ENCODE data around the gene ASNS.

- no peak for TF ChIP-seq ZNF274 (IDR thresholded peaks at IDR 0.05; ENCODE audit: borderline replicate concordance, extremely low read depth, low read length)
- TF ChIP-seq CTCF (IDR thresholded peaks at IDR 0.05; ENCODE audit: control extremely low read depth in 1 of 3, insufficient read depth in 1 of 3, low read depth in 1 of 3, low read length in 3 of 3), result no peak
- no peak for TF ChIP-seq USF2 (IDR thresholded peaks at IDR 0.05; ENCODE audit: low read length)
These were observed 3.4 kb downstream of the ASNS start for GRCh38 chr7:97868788-97869187.
